Omental fat pad (tissue), 4 donors: Measurements from ENCODE around the gene CCDC178. TPM values are rescaled to one million over a fixed set of nuclear protein-coding genes. Genes with fewer than 3 reads are reported as not detected.

ENCODE experiments used
- ATAC-seq: fragments of 150-250 bp; one replicate; pipeline ENCODE4 v1.9.1; 2016; ENCODE audit warnings: mild to moderate bottlenecking, moderate library complexity; ENCODE audit not compliant: low FRiP score
- DNase-seq: peaks from one replicate; pipeline ENCODE4 v3.0.0-alpha.2; 2019; ENCODE audit warnings: low spot score
- CTCF ChIP-seq, 3 donors: fragments of 450-650 bp; IDR thresholded peaks; one replicate each; pipeline ENCODE4 v1.5.1; 2016 to 2017; ENCODE audit warnings: antibody characterized with exemption in 3 of 3, mild to moderate bottlenecking in 3 of 3, moderate library complexity in 2 of 3
- total RNA-seq, 4 donors: library from RNA; depleted of rRNA; stranded (reverse); fragments of >200 nt; gene quantifications; one replicate each; pipeline ENCODE4 v1.1.0, GENCODE V29; 2016

The CCDC178 gene
- total RNA-seq, 4 donors from 2014 or later = 2.6 to 10.6 (median 3.5) TPM

- no peak for TF ChIP-seq CTCF (IDR thresholded peaks at IDR 0.05)
- ATAC-seq = no peak
- DNase-seq = no peak
Observed at GRCh38 chr18:32918692-32919250, 521.8 kb downstream of the CCDC178 start.

GRCh38 chr18:32915516-32915915 lies 525.0 kb downstream of the CCDC178 start:
- no peak for TF ChIP-seq CTCF (IDR thresholded peaks at IDR 0.05)
- DNase-seq = no peak
- no peak for ATAC-seq

GRCh38 chr18:32911660-32912284 lies 528.7 kb downstream of the CCDC178 start:
- ATAC-seq (no peak), DNase-seq (no peak)
- no peak for TF ChIP-seq CTCF (IDR thresholded peaks at IDR 0.05)

- no peak for TF ChIP-seq CTCF (IDR thresholded peaks at IDR 0.05)
- no peak for ATAC-seq
- no peak for DNase-seq
Observed at GRCh38 chr18:32910694-32911296, 529.7 kb downstream of the CCDC178 start.

GRCh38 chr18:32909798-32910561 lies 530.5 kb downstream of the CCDC178 start:
- ATAC-seq (no peak), DNase-seq (no peak)

GRCh38 chr18:32908424-32908805 lies 532.1 kb downstream of the CCDC178 start:
- no peak for ATAC-seq
- TF ChIP-seq CTCF (IDR thresholded peaks at IDR 0.05) = no peak

More at GRCh38 chr18:32909798-32910561, 530.5 kb downstream of the CCDC178 start:
- TF ChIP-seq CTCF (IDR thresholded peaks at IDR 0.05) = no peak

More at GRCh38 chr18:32908424-32908805, 532.1 kb downstream of the CCDC178 start:
- no peak for DNase-seq
